ENCODE data around the gene PTGDS.

- TF ChIP-seq, protein P1, sequence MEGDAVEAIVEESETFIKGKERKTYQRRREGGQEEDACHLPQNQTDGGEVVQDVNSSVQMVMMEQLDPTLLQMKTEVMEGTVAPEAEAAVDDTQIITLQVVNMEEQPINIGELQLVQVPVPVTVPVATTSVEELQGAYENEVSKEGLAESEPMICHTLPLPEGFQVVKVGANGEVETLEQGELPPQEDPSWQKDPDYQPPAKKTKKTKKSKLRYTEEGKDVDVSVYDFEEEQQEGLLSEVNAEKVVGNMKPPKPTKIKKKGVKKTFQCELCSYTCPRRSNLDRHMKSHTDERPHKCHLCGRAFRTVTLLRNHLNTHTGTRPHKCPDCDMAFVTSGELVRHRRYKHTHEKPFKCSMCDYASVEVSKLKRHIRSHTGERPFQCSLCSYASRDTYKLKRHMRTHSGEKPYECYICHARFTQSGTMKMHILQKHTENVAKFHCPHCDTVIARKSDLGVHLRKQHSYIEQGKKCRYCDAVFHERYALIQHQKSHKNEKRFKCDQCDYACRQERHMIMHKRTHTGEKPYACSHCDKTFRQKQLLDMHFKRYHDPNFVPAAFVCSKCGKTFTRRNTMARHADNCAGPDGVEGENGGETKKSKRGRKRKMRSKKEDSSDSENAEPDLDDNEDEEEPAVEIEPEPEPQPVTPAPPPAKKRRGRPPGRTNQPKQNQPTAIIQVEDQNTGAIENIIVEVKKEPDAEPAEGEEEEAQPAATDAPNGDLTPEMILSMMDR (IDR thresholded peaks at IDR 0.05) = no peak
- no peak for TF ChIP-seq POLR2A (IDR thresholded peaks at IDR 0.05)
Measured at GRCh38 chr9:136985853-136986252, 8.5 kb downstream of the PTGDS start.
